EL (cell line): ENCODE results near the gene SOCS1.
"Not testable (repeated sequence)": the region's sequence is repeated elsewhere in the genome, so short reads cannot be mapped to it uniquely, and the experiment has no call there.

Experiments
- DNase-seq: peaks from one replicate; pipeline ENCODE4 v3.0.0-alpha.2; 2016

The SOCS1 gene

GRCh38 chr16:11224096-11224893 lies 31.7 kb downstream of the SOCS1 start:
- DNase-seq: no peak

GRCh38 chr16:11220507-11220906 lies 35.5 kb downstream of the SOCS1 start:
- DNase-seq: not testable (repeated sequence)

GRCh38 chr16:11219178-11219577 lies 36.8 kb downstream of the SOCS1 start:
- DNase-seq: no peak

GRCh38 chr16:11218604-11218962 lies 37.4 kb downstream of the SOCS1 start:
- no peak for DNase-seq

- no peak for DNase-seq
Observed at GRCh38 chr16:11217651-11218603, 38.1 kb downstream of the SOCS1 start.

- DNase-seq: no peak
Observed at GRCh38 chr16:11215935-11216556, 40.0 kb downstream of the SOCS1 start.

- no peak for DNase-seq
Observed at GRCh38 chr16:11213799-11214198, 42.2 kb downstream of the SOCS1 start.

- no peak for DNase-seq
Observed at GRCh38 chr16:11213373-11213772, 42.6 kb downstream of the SOCS1 start.

GRCh38 chr16:11212798-11213196 lies 43.2 kb downstream of the SOCS1 start:
- no peak for DNase-seq

- no peak for DNase-seq
Observed at GRCh38 chr16:11211977-11212797, 43.8 kb downstream of the SOCS1 start.

GRCh38 chr16:11211061-11211976 lies 44.7 kb downstream of the SOCS1 start:
- DNase-seq: no peak

- no peak for DNase-seq
Observed at GRCh38 chr16:11210260-11210659, 45.7 kb downstream of the SOCS1 start.

GRCh38 chr16:11208916-11209665 lies 46.9 kb downstream of the SOCS1 start:
- DNase-seq: peak; percentile 27

GRCh38 chr16:11207646-11208045 lies 48.4 kb downstream of the SOCS1 start:
- no peak for DNase-seq

- peak; percentile 34 for DNase-seq
Observed at GRCh38 chr16:11205754-11206581, 50.0 kb downstream of the SOCS1 start.

GRCh38 chr16:11205065-11205699 lies 50.8 kb downstream of the SOCS1 start:
- no peak for DNase-seq

GRCh38 chr16:11204513-11205047 lies 51.4 kb downstream of the SOCS1 start:
- no peak for DNase-seq
